Loucy (cell line): Measurements from ENCODE around the gene COL23A1.
"Not testable (repeated sequence)": the region's sequence is repeated elsewhere in the genome, so short reads cannot be mapped to it uniquely, and the experiment has no call there.

Source experiments
- H2AFZ ChIP-seq: fragments of 200-600 bp; sonication (generic); 2 replicates; pipeline ENCODE4 v1.6.0; 2016; ENCODE audit warnings: antibody characterized with exemption, mild to moderate bottlenecking, low read length, moderate library complexity
- H3F3A ChIP-seq: fragments of 200-600 bp; 2 replicates; pipeline ENCODE4 v1.6.0; 2016; ENCODE audit warnings: antibody characterized with exemption, low read depth, mild to moderate bottlenecking
- H3K27me3 ChIP-seq: fragments of 200-600 bp; sonication (generic); 2 replicates; pipeline ENCODE4 v1.6.1; 2014; ENCODE audit warnings: low read length, mild to moderate bottlenecking; ENCODE audit not compliant: insufficient read depth, poor library complexity, severe bottlenecking
- H3K36me3 ChIP-seq: fragments of 200-600 bp; sonication (generic); 2 replicates; pipeline ENCODE4 v1.6.1; 2016; ENCODE audit warnings: low read length; ENCODE audit not compliant: insufficient read depth
- H3K4me1 ChIP-seq: fragments of 200-600 bp; sonication (generic); 2 replicates; pipeline ENCODE4 v1.5.1; 2014; ENCODE audit warnings: low read length, mild to moderate bottlenecking; ENCODE audit not compliant: insufficient read depth, poor library complexity, severe bottlenecking
- H3K4me2 ChIP-seq: fragments of 200-600 bp; sonication (generic); 2 replicates; pipeline ENCODE4 v1.6.0; 2014; ENCODE audit warnings: antibody characterized with exemption, low read length, low read depth, mild to moderate bottlenecking; ENCODE audit not compliant: poor library complexity, severe bottlenecking
- H3K4me3 ChIP-seq: fragments of 200-600 bp; sonication (generic); 2 replicates; pipeline ENCODE4 v1.5.1; 2014; ENCODE audit warnings: low read length, mild to moderate bottlenecking, mixed read lengths; ENCODE audit not compliant: poor library complexity, severe bottlenecking
- H3K79me2 ChIP-seq: fragments of 200-600 bp; sonication (generic); 2 replicates; pipeline ENCODE4 v1.6.1; 2014; ENCODE audit warnings: low read length; ENCODE audit not compliant: insufficient read depth
- H3K9ac ChIP-seq: fragments of 200-600 bp; sonication (generic); 2 replicates; pipeline ENCODE4 v1.6.0; 2014; ENCODE audit warnings: mild to moderate bottlenecking, low read depth, low read length, moderate library complexity; ENCODE audit not compliant: poor library complexity, severe bottlenecking
- H3K9me2 ChIP-seq: fragments of 200-600 bp; sonication (generic); replicated peaks from 2 replicates; pipeline ENCODE4 v1.6.1; 2016; ENCODE audit warnings: low read depth, low read length, mixed read lengths
- H3K9me3 ChIP-seq: fragments of 200-600 bp; sonication (generic); 2 replicates; pipeline ENCODE4 v1.6.1; 2014; ENCODE audit warnings: mild to moderate bottlenecking, antibody characterized with exemption, low read length, low read depth; ENCODE audit not compliant: insufficient read depth
- H4K20me1 ChIP-seq: fragments of 200-600 bp; sonication (generic); 2 replicates; pipeline ENCODE4 v1.6.0; 2014; ENCODE audit warnings: antibody characterized with exemption, low read length, mild to moderate bottlenecking; ENCODE audit not compliant: insufficient read depth, poor library complexity, severe bottlenecking
- EZH2phosphoT487 ChIP-seq: fragments of 200-600 bp; IDR thresholded peaks from 2 replicates; pipeline ENCODE4 v1.6.1; 2018; ENCODE audit warnings: antibody characterized with exemption, mild to moderate bottlenecking, moderate library complexity, borderline replicate concordance
- TF ChIP-seq, protein P1 (sequence below): fragments of 200-600 bp; sonication (generic); conservative IDR thresholded peaks from 2 replicates; pipeline ENCODE4 v1.5.1; 2014; ENCODE audit warnings: mild to moderate bottlenecking, antibody characterized with exemption, low read length

Gene COL23A1

GRCh38 chr5:178370102-178370501, 220.1 kb downstream of the COL23A1 start:
- H3K79me2 ChIP-seq, result no peaks in the 10 kb centered on the region
- H3K27me3 ChIP-seq, result no peaks in the 10 kb centered on the region
- TF ChIP-seq EZH2phosphoT487, result no peak
- TF ChIP-seq, protein P1, sequence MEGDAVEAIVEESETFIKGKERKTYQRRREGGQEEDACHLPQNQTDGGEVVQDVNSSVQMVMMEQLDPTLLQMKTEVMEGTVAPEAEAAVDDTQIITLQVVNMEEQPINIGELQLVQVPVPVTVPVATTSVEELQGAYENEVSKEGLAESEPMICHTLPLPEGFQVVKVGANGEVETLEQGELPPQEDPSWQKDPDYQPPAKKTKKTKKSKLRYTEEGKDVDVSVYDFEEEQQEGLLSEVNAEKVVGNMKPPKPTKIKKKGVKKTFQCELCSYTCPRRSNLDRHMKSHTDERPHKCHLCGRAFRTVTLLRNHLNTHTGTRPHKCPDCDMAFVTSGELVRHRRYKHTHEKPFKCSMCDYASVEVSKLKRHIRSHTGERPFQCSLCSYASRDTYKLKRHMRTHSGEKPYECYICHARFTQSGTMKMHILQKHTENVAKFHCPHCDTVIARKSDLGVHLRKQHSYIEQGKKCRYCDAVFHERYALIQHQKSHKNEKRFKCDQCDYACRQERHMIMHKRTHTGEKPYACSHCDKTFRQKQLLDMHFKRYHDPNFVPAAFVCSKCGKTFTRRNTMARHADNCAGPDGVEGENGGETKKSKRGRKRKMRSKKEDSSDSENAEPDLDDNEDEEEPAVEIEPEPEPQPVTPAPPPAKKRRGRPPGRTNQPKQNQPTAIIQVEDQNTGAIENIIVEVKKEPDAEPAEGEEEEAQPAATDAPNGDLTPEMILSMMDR, result no peak
- H3K9me2 ChIP-seq, result no peaks in the 10 kb centered on the region
- no peak overlapping the region for H3K4me3 ChIP-seq
- H3K4me2 ChIP-seq, result no peak overlapping the region
- no peaks in the 10 kb centered on the region for H3F3A ChIP-seq
- no peak overlapping the region for H3K9ac ChIP-seq
- no peak overlapping the region for H2AFZ ChIP-seq
- no peaks in the 10 kb centered on the region for H3K9me3 ChIP-seq
- H4K20me1 ChIP-seq, result no peaks in the 10 kb centered on the region
- H3K36me3 ChIP-seq, result no peaks in the 10 kb centered on the region
- H3K4me1 ChIP-seq, result no peaks in the 10 kb centered on the region

- H3K9me3 ChIP-seq, H3K9me2 ChIP-seq, H3K79me2 ChIP-seq, H3K4me1 ChIP-seq, H2AFZ ChIP-seq, H3K4me3 ChIP-seq, H3K9ac ChIP-seq, H4K20me1 ChIP-seq, H3K36me3 ChIP-seq, H3K4me2 ChIP-seq, H3K27me3 ChIP-seq, H3F3A ChIP-seq: not testable (repeated sequence)
Observed at GRCh38 chr5:178369469-178369868, 220.7 kb downstream of the COL23A1 start.

- H3K36me3 ChIP-seq, result no peaks in the 10 kb centered on the region
- H3K4me1 ChIP-seq, result no peaks in the 10 kb centered on the region
- no peaks in the 10 kb centered on the region for H3K27me3 ChIP-seq
Observed at GRCh38 chr5:178368716-178369300, 221.4 kb downstream of the COL23A1 start.

GRCh38 chr5:178368274-178368673, 221.9 kb downstream of the COL23A1 start:
- H3F3A ChIP-seq, result no peaks in the 10 kb centered on the region
- TF ChIP-seq, protein P1, result no peak
- TF ChIP-seq EZH2phosphoT487, result no peak
- no peaks in the 10 kb centered on the region for H3K36me3 ChIP-seq
- no peaks in the 10 kb centered on the region for H3K27me3 ChIP-seq
- no peaks in the 10 kb centered on the region for H3K79me2 ChIP-seq
- H4K20me1 ChIP-seq, result no peaks in the 10 kb centered on the region
- H3K4me2 ChIP-seq, result no peak overlapping the region
- H3K9ac ChIP-seq, result no peak overlapping the region
- no peaks in the 10 kb centered on the region for H3K9me2 ChIP-seq
- H3K4me1 ChIP-seq, result no peaks in the 10 kb centered on the region
- H3K4me3 ChIP-seq, result no peak overlapping the region
- H2AFZ ChIP-seq, result no peak overlapping the region
- no peaks in the 10 kb centered on the region for H3K9me3 ChIP-seq

More at GRCh38 chr5:178368716-178369300, 221.4 kb downstream of the COL23A1 start:
- Histone ChIP-seq H3F3A (no peaks in the 10 kb centered on the region), H4K20me1 (no peaks in the 10 kb centered on the region), H3K4me3 (no peak overlapping the region), H3K9ac (no peak overlapping the region), H3K9me3 (no peaks in the 10 kb centered on the region), H3K9me2 (no peaks in the 10 kb centered on the region), H3K4me2 (no peak overlapping the region), H2AFZ (no peak overlapping the region), H3K79me2 (no peaks in the 10 kb centered on the region)
- TF ChIP-seq EZH2phosphoT487, result no peak
- TF ChIP-seq, protein P1, result no peak
